ENCODE measurements around the gene TESK1.

DNA sequence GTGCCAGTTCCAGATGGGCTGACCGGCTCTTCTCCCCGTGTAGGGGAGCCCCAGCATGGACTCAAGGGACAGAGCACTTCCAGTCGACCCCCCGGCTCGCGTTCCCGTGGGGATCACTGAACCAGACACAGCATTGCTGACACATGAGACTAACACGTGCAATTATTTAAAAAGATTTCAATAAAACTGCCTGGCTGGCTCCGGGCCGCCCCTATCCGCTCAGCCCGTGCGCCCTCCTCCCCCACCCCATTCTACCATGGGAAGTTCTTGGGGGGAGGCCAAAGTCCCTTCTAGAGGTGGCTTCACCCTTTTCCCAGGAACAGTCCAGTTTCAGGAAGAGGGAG, 4.7 kb downstream of the TESK1 start:
- TF ChIP-seq CTCF (IDR thresholded peaks at IDR 0.05; ENCODE audit: low read length) (no peak), EZH2 (optimal IDR thresholded peaks at IDR 0.05; ENCODE audit: low read depth, low read length) (no peak)

Data from MM.1S (cell line).